Choroid plexus epithelial cell (primary cell): ENCODE measurements around the gene ARHGAP42.

ENCODE experiments used
- DNase-seq: peaks from one replicate; pipeline ENCODE4 v3.0.0-alpha.2; 2010; ENCODE audit warnings: low read depth
- H3K4me3 ChIP-seq: 2 replicates; pipeline ENCODE4 v1.5.1; 2011; ENCODE audit warnings: low read depth, mild to moderate bottlenecking, control low read depth, low read length, moderate library complexity
- TF ChIP-seq, protein P1 (sequence below): conservative IDR thresholded peaks from 2 replicates; pipeline ENCODE4 v1.5.1; 2011; ENCODE audit warnings: low read depth, mild to moderate bottlenecking, control low read depth, inconsistent platforms, low read length, moderate library complexity

The ARHGAP42 gene

DNA sequence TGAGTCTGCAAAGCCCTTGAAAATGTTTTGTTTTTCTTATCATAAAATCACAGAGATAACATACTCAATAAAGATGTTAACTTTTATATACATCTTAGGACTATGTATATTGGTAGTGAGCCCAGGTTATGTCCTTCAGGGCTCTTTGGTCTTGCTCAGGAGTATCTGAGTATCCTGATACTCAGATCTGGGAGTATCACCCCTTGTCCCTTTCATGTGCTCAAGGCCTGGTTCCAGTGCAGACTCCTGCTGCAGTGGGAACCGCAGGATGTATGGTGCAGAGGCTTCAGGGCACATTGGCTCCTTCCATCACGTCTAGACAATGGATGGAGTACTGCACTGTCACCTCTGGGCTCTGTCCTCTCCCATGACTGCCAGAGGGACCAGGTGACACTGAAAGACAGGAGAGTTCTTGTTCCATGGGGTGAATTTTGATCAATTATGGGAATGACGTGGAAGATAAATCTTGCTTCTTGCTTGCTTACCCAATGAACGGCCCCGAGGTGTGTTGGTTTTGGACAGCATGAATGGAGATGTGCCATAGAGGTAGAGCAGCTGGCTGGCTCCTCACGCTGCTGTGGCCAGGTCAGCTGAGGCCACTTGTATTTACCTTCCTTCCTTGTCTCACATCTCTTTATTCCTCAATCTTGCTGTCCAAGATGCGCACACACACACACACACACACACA lies 215.5 kb downstream of the ARHGAP42 start:
- TF ChIP-seq, protein P1, sequence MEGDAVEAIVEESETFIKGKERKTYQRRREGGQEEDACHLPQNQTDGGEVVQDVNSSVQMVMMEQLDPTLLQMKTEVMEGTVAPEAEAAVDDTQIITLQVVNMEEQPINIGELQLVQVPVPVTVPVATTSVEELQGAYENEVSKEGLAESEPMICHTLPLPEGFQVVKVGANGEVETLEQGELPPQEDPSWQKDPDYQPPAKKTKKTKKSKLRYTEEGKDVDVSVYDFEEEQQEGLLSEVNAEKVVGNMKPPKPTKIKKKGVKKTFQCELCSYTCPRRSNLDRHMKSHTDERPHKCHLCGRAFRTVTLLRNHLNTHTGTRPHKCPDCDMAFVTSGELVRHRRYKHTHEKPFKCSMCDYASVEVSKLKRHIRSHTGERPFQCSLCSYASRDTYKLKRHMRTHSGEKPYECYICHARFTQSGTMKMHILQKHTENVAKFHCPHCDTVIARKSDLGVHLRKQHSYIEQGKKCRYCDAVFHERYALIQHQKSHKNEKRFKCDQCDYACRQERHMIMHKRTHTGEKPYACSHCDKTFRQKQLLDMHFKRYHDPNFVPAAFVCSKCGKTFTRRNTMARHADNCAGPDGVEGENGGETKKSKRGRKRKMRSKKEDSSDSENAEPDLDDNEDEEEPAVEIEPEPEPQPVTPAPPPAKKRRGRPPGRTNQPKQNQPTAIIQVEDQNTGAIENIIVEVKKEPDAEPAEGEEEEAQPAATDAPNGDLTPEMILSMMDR, result no peak
- DNase-seq, result no peak
- no peak overlapping the region for H3K4me3 ChIP-seq

DNA sequence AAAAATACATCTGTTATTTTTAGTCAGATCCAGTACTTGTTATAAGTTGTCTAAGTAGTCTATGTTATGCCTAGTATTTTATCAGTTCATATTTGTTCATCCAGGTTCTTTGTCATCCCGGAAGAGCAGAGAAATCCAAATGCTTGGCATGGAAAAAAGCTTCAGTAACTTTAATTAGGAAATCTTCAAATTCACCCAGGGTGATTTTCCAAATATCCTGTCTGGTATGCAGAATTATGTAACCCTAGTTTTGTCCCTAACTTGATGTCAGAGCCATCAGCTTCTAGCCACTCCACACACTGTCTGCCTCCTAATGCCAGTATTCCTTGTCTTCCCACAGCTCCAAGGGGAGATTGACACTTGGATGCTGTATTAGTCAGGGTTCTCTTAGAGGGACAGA lies 216.2 kb downstream of the ARHGAP42 start:
- H3K4me3 ChIP-seq, result no peak overlapping the region
- no peak for DNase-seq
- TF ChIP-seq, protein P1, result no peak

DNA sequence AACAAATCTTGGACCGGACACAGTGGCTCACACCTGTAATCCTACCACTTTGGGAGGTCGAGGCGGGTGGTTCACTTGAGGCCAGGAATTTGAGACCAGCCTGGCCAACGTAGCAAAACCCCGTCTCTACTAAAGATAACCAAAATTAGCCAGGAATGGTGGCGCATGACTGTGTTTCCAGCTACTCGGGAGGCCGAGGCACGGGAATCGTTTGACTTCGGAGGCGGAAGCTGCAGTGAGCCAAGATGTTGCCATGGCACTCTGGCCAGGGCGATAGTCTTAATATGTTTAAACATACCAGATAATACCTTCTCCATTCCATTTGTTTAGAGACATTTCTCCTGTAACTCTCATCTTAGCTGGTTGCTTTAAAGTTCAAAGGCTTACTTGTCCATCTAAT lies 218.6 kb downstream of the ARHGAP42 start:
- TF ChIP-seq, protein P1, result no peak
- H3K4me3 ChIP-seq, result no peak overlapping the region
- DNase-seq, result no peak

DNA sequence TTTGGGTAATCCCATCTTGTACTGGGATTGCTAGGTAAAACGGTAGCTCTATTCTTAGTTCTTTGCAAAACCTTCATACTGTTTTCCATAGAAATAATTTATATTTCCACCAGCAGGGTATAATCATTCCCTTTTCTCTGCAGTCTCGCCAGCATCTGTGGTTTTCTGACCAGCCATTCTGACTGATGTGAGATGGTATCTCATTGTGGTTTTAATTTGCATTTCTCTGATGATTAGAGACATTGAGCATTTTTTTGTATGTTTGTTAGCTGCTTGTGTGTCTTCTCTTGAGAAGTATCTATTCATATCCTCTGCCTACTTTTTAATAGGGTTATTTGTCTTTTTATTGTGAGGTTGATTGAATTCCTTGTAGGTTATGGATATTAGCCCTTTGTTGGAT lies 221.7 kb downstream of the ARHGAP42 start:
- no peak overlapping the region for H3K4me3 ChIP-seq
- TF ChIP-seq, protein P1, result no peak
- DNase-seq, result peak; percentile 37

DNA sequence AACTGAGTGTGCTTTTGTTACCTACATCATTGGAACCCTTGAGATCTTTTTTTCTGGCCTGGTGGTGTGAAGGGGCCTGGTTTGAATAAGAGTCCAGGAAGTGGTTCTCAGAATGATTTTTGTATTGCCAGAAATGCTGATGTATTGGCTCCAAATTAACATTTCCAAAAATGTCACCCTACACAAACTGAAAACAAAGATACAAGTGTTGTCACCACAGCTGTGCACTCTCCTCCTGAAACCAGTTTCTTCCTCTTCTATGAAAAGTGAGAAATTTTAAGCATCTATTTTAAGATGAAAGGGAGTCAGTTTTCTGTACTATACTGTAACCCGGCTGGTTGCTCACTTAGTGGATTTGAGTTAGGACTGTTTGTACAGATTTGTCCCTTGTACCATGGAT lies 223.7 kb downstream of the ARHGAP42 start:
- DNase-seq, result no peak
- TF ChIP-seq, protein P1, result no peak
- H3K4me3 ChIP-seq, result no peak overlapping the region

DNA sequence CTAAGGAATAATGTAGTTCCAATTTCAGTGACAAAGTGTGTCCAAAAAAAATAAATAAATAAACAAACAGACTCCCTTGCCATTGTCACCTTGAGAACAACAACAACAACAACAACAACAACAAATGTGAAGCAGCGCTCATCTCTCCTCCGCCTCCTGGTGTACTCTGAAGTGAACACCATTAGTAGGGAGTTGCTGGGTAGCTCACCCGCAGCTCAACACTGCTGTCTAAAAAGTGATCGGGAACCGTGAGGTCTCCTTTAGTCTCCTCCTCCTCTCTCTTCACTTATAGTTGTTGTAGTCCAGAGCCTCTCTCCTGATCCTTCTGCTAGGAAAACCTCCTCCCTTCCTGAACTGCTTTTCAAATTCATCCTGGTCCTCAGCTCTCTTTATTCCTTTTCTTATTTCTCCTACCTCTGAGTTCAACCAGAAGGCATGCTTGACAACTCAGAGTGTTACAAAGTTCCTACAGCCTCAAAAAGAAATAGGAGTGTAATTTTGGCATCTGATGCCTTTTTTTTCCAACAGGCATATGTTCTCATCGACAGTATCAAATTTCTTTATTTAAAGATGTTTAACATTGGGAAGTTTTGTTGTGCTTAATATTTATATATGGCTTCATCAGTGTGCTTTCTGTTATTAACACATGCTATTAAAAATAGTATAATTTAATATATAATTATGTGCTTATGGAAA lies 227.5 kb downstream of the ARHGAP42 start:
- no peak for DNase-seq
- no peak overlapping the region for H3K4me3 ChIP-seq
- TF ChIP-seq, protein P1, result no peak
